PFSK-1 (cell line): ENCODE results near the gene RALGPS1.

Experiments used
- FOXP2 ChIP-seq: optimal IDR thresholded peaks from 2 replicates; pipeline ENCODE3; 2011; ENCODE audit warnings: borderline replicate concordance, control low read depth, inconsistent platforms; ENCODE audit not compliant: insufficient read depth; ENCODE audit errors: extremely low read length, extremely low read depth
- POLR2AphosphoS5 ChIP-seq: IDR thresholded peaks from 2 replicates; pipeline ENCODE4 v1.6.1; 2012; ENCODE audit warnings: low read depth, mild to moderate bottlenecking, control low read depth, low read length, moderate library complexity
- REST ChIP-seq, 2 experiments: IDR thresholded peaks; 2 replicates each; pipeline versions ENCODE4 v1.6.1 to v1.8.0; 2011 to 2012; ENCODE audit warnings: low read depth in 2 of 2, low read length in 2 of 2, control low read depth in 1 of 2, inconsistent platforms in 1 of 2, mild to moderate bottlenecking in 1 of 2, moderate library complexity in 1 of 2; ENCODE audit not compliant: insufficient read depth in 1 of 2
- SIN3A ChIP-seq: IDR thresholded peaks from 2 replicates; pipeline ENCODE4 v1.6.1; 2012; ENCODE audit warnings: mild to moderate bottlenecking, low read length, moderate library complexity, borderline replicate concordance; ENCODE audit not compliant: insufficient read depth
- TAF1 ChIP-seq: IDR thresholded peaks from 2 replicates; pipeline ENCODE4 v1.6.1; 2012; ENCODE audit warnings: low read length, control low read depth, borderline replicate concordance; ENCODE audit not compliant: insufficient read depth

The RALGPS1 gene

GRCh38 chr9:126935630-126936029, 21.0 kb downstream of the RALGPS1 start:
- no peak for TF ChIP-seq POLR2AphosphoS5
- TF ChIP-seq TAF1: no peak
- TF ChIP-seq REST (IDR thresholded peaks at IDR 0.05; ENCODE audit: insufficient read depth in 1 of 2, low read depth in 2 of 2, low read length in 2 of 2): no peak
- no peak for TF ChIP-seq SIN3A
- no peak for TF ChIP-seq FOXP2

GRCh38 chr9:126937444-126937843, 22.9 kb downstream of the RALGPS1 start:
- no peak for TF ChIP-seq SIN3A
- TF ChIP-seq POLR2AphosphoS5: no peak
- no peak for TF ChIP-seq FOXP2
- TF ChIP-seq TAF1: no peak
- TF ChIP-seq REST (IDR thresholded peaks at IDR 0.05; ENCODE audit: insufficient read depth in 1 of 2, low read depth in 2 of 2, low read length in 2 of 2): no peak

- TF ChIP-seq REST (IDR thresholded peaks at IDR 0.05; ENCODE audit: insufficient read depth in 1 of 2, low read depth in 2 of 2, low read length in 2 of 2): no peak
- TF ChIP-seq POLR2AphosphoS5: no peak
- TF ChIP-seq SIN3A: no peak
- TF ChIP-seq TAF1: no peak
- no peak for TF ChIP-seq FOXP2
Measured at GRCh38 chr9:126938327-126938726, 23.7 kb downstream of the RALGPS1 start.

GRCh38 chr9:126939821-126940221, 25.2 kb downstream of the RALGPS1 start:
- TF ChIP-seq SIN3A: no peak
- no peak for TF ChIP-seq POLR2AphosphoS5
- TF ChIP-seq TAF1: no peak
- no peak for TF ChIP-seq REST (IDR thresholded peaks at IDR 0.05; ENCODE audit: insufficient read depth in 1 of 2, low read depth in 2 of 2, low read length in 2 of 2)
- TF ChIP-seq FOXP2: no peak

- no peak for TF ChIP-seq POLR2AphosphoS5
- TF ChIP-seq REST (IDR thresholded peaks at IDR 0.05; ENCODE audit: insufficient read depth in 1 of 2, low read depth in 2 of 2, low read length in 2 of 2): no peak
- no peak for TF ChIP-seq SIN3A
- TF ChIP-seq FOXP2: no peak
- TF ChIP-seq TAF1: no peak
Measured at GRCh38 chr9:126942399-126942798, 27.8 kb downstream of the RALGPS1 start.
